NCI-H2196 (cell line): ENCODE results near the gene TMEM30B.
A peak's percentile ranks its signal among the peaks of the same experiment; 100 is the strongest.
"Not testable (repeated sequence)": the region's sequence is repeated elsewhere in the genome, so short reads cannot be mapped to it uniquely, and the experiment has no call there.

Experiments
- DNase-seq: peaks from one replicate; lab custom pipeline; 2025; ENCODE audit not compliant: unreplicated experiment; lab: John Stamatoyannopoulos, UW

Gene TMEM30B, protein sequence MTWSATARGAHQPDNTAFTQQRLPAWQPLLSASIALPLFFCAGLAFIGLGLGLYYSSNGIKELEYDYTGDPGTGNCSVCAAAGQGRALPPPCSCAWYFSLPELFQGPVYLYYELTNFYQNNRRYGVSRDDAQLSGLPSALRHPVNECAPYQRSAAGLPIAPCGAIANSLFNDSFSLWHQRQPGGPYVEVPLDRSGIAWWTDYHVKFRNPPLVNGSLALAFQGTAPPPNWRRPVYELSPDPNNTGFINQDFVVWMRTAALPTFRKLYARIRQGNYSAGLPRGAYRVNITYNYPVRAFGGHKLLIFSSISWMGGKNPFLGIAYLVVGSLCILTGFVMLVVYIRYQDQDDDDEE

GRCh38 chr14:61281186-61281947, at the start of gene TMEM30B:
TSS of gene TMEM30B (minus strand) at chr14:61281338. CDS start at chr14:61281147, 191 bp downstream.
- DNase-seq: peak; percentile 89

- DNase-seq: no peak
Observed at GRCh38 chr14:61330511-61330910, 49.4 kb upstream of the TMEM30B start.

GRCh38 chr14:61329478-61330051, 48.4 kb upstream of the TMEM30B start:
- no peak for DNase-seq

DNA sequence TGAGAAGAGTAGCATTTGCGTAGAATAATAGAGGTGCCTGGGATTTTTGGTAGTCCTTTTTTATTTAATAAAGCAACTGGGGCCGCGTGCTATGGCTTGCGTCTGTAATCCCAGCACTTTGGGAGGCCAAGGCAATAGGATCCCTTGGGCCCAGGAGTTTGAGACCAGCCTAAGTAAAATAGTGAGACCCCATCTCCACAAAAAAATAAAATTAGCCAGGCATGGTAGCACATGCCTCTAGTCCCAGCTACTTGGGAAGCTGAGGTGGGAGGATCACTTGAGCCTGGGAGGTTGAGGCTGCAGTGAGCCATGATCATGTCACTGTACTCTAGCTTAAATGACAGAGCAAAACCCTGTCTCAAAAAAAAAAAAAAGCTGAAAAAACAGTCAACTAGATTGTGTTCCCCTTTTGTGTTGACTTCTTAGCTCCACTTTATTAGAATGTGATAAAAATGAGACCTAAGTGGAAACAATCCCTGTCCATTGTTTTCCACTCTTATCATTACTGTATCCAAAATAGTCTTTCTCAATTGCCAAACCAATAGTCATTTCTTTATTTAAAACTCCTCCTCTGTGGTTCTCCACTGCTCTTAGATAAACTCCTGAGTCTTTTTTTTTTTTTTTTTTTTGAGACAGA, 47.6 kb upstream of the TMEM30B start:
- DNase-seq: no peak

- DNase-seq: no peak
Observed at GRCh38 chr14:61326847-61327246, 45.7 kb upstream of the TMEM30B start.

DNA sequence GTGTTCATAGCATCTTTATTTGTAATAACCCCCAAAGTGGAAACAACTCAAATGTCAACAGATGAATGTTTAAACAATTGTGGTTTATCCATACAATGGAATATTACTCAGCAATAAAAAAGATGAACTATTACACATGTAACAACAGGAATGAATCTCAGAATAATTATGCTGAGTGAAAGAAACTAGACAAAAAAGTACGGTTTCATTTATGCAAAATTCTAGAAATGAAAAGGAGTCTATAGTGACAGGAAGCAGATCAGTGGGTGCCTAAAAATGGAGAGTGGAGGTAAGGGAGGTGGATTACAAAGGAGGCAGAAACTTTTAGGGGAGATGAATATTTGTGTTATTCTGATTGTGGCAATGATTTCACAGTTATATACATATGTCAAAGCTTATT, 45.0 kb upstream of the TMEM30B start:
- DNase-seq: no peak

DNA sequence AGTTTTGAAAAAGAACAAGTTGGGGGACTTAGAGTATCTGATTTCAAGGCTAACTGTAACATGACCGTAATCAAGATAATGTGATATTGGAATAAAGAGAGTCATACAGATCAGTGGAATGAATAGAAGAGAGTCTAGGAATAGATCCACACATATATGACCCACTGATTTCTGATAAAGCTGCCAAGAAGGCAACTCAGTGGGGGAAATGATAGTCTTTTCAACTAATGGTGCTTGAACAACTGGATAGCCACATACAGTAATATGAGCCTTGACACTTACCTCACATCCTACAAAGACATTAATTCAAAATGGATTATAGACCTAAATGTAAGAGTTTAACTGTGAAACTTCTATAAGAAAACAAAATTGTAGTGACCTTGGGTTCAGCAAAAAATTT, 44.0 kb upstream of the TMEM30B start:
- no peak for DNase-seq

DNA sequence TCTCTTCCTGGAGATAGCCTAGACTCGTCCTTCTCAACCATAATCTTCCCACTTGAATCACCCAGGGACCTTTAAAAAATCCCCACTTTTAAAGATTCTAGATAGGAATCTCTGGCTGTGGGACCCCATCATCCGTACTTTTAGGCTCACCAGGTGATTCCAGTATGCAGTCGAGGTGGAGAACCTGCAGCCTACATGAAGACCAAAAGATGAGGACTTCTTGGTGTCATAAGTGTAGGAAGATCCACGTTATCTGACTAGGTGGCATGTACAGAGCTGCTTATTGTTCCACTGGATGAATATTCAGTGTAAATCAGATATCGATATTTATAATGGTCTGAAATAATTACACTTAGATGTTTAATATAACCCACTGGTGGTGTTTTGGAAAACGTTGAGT, 42.8 kb upstream of the TMEM30B start:
- no peak for DNase-seq

DNA sequence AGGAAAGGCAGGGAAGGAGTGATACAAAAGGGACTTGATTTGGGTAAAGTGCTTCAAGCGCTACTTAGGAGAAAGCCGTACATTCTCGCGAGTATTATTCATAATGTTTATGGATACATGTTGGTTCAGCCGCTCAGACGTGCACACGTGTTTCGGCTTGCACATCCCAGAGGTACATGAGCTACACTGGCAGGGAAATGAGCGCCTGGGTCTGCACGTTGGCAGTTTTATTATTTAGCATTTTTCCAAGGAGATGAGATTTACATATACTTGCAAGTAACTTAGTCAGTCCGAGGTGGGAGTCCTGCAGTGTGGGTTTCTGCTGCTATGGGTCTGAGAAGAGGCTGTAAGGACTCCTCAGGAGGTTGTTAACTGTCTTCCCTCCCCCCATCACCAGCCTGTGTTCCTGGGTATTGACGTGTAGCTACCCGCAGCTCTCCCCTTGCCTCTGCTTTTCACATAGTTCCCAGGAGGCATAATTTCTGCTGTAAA, 41.7 kb upstream of the TMEM30B start:
- DNase-seq: peak; percentile 51

- peak; percentile 51 for DNase-seq
Observed at GRCh38 chr14:61322011-61322798, 41.1 kb upstream of the TMEM30B start.

GRCh38 chr14:61321385-61322010, 40.4 kb upstream of the TMEM30B start, which contains the start of gene PRKCH:
TSS of gene PRKCH (plus strand) at chr14:61321579. CDS start at chr14:61322102, 523 bp downstream.
- peak; percentile 76 for DNase-seq

DNA sequence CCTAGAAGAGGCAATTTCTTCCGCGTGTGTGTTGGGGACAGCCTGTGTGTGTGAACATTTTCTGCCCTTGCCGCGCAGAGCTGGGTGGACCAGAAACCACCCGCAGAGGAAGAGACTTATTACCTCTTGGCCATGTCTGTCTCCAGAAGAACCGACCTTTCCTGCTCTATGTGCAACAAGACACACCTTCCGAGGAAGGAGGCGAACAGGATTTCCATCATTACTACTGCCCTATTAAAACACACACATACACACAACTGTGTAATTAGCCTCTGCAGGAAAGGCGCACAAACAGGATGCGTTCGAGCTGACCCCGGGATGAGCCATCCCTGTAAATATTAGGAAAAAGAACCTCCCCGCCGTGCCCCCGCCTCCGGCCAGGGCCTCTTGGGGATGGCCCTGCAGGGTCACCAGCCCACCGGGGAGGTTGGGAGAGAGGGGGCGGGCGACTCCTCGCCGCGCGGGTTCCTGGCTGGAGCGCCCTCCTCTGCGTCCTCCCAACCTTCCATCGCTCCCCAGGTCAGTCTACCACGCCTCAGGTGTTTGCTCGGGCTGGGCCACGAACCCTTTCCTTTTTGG, 39.8 kb upstream of the TMEM30B start:
- DNase-seq: no peak

DNA sequence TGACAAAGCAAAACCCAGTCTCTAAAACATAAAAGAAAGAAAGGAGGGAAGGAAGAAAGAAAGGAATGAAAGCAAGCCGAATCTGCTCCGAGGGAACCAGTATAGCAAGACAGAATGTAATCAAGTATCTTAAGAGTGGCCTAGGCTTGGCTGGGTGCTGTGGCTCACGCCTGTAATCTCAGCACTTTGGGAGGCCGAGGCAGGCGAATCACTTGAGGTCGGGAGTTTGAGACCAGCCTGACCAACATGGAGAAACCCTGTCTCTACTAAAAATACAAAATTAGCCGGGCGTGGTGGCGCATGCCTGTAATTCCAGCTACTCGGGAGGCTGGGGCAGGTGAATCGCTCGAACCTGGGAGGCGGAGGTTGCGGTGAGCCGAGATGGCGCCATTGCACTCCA, 39.0 kb upstream of the TMEM30B start:
- not testable (repeated sequence) for DNase-seq

DNA sequence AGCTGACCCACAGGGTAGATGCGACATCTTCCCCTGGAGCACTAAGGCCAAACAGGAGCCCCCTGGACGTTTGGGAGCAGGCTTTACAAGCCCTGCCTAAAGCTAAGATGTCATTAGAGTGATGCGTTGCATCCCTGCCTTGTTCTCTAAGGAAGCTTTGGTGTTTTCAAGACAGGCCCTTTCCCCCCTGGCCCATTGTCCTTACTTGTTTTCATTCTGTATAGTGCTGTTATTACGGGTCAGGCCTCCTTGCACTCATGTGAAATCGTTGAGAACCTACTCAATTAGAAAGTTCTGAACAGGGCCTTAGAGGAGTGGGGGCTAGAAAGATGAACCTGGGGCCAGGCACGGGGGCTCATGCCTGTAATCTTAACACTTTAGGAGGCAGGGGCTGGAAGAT, 38.6 kb upstream of the TMEM30B start:
- DNase-seq: no peak

GRCh38 chr14:61319086-61319485, 37.9 kb upstream of the TMEM30B start:
- DNase-seq: no peak

- peak; percentile 49 for DNase-seq
Observed at GRCh38 chr14:61315313-61315712, 34.2 kb upstream of the TMEM30B start.

DNA sequence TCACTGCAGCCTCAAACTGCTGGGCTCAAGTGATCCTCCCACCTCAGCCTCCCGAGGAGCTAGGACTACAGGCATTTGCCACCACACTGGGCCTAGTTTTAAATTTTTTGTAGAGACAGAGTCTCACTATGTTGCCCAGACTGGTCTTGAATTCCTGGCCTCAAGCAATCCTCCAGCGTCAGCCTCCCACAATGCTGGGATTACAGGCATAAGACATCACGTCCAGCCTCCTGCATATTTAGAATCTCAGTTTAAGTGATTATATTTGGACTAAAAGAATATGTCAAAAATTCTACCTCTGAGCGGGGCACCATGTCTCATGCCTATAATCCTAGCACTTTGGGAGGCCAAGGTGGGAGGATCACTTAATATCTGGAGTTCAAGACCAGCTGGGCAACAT, 27.6 kb upstream of the TMEM30B start:
- not testable (repeated sequence) for DNase-seq

DNA sequence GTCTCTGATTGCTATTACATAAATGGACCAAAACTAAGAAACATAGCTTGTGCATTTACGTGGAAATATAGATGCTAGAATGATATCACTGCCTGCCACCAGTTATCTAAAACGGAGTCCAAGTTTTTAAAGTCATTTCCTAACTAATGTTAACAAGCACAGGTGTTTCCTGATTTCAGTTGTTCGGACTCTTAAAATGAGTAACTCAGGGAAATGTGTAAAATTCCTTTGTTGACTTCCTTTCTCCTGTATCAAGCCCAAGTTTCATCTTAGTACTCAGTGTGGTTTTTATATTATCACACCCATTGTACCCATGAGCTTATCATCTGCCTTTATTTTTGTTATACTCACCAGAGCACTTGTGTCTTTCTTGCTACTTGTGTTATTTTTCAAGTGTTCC, 27.1 kb upstream of the TMEM30B start:
- no peak for DNase-seq

GRCh38 chr14:61304688-61305087, 23.6 kb upstream of the TMEM30B start:
- no peak for DNase-seq

DNA sequence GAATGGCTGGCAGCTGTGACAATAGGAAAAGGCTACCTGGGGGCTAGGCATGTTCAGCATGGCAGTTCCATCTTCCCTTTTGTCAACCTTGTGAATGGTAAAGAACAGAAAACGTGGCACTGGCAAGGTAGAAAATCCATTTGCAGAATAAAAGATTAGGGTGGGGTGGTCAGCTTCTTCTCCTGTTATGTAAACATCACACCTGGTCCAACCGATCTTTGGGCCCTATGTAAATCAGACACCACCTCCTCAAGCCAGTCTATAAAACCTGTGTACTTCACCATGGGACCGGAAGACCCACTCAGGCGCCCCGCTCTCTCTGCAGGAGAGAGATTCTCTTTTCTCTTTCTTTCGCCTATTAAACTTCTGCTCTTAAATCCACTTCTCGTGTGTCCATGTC, 19.6 kb upstream of the TMEM30B start:
- no peak for DNase-seq
